HEK293 (cell line): ENCODE results near the gene FHIT.

ENCODE experiments used
- CTCF ChIA-PET: fragments of 350-600 bp; formaldehyde crosslinking; extraction: SDS; loops from one replicate; lab custom pipeline; 2021; ENCODE audit warnings: antibody characterized with exemption; lab: Yijun Ruan, JAX
- POLR2A ChIA-PET: fragments of 300-600 bp; formaldehyde crosslinking; extraction: SDS; loops from one replicate; lab custom pipeline; 2020; ENCODE audit warnings: antibody characterized with exemption, inconsistent platforms; lab: Yijun Ruan, JAX
- H3K27ac ChIP-seq: fragments of 200-500 bp; sonication (Bioruptor generic); 2 replicates; pipeline ENCODE4 v1.5.1; 2014; ENCODE audit warnings: low read depth, low read length, control low read depth, inconsistent platforms; ENCODE audit errors: extremely low read depth
- H3K36me3 ChIP-seq, 2 experiments: fragments of 200-500 bp in 1 of 2; sonication (Bioruptor generic) in 1 of 2; 1 replicate in 1 of 2; 2 replicates in 1 of 2; pipeline ENCODE4 v1.5.1; 2014 to 2017; ENCODE audit warnings: inconsistent platforms in 2 of 2, low read length in 2 of 2; ENCODE audit not compliant: control insufficient read depth in 2 of 2, insufficient read depth in 1 of 2
- H3K4me1 ChIP-seq: fragments of 200-500 bp; sonication (Bioruptor generic); 2 replicates; pipeline ENCODE4 v1.5.1; 2014; ENCODE audit warnings: mild to moderate bottlenecking, low read length, inconsistent platforms; ENCODE audit not compliant: control insufficient read depth, insufficient read depth
- H3K4me3 ChIP-seq: 2 replicates; pipeline ENCODE4 v1.5.1; 2011; ENCODE audit warnings: low read depth, mild to moderate bottlenecking, control low read depth, low read length, moderate library complexity
- H3K9me3 ChIP-seq: fragments of 200-500 bp; sonication (Bioruptor generic); 2 replicates; pipeline ENCODE4 v1.5.1; 2014; ENCODE audit warnings: low read depth, low read length, inconsistent platforms; ENCODE audit not compliant: control insufficient read depth, insufficient read depth
- GLI4 ChIP-seq: fragments of 450-650 bp; formaldehyde crosslinking; IDR thresholded peaks from 2 replicates; pipeline ENCODE4 v1.5.1; 2016; ENCODE audit warnings: missing biosample characterization, missing genetic modification characterization
- GLIS1 ChIP-seq: fragments of 450-650 bp; formaldehyde crosslinking; IDR thresholded peaks from 2 replicates; pipeline ENCODE4 v1.5.1; 2016; ENCODE audit warnings: missing biosample characterization, missing genetic modification characterization
- MZF1 ChIP-seq: fragments of 450-650 bp; formaldehyde crosslinking; IDR thresholded peaks from 2 replicates; pipeline ENCODE4 v1.5.1; 2017; ENCODE audit warnings: missing biosample characterization, missing genetic modification characterization, borderline replicate concordance
- SCRT2 ChIP-seq: fragments of 450-650 bp; formaldehyde crosslinking; IDR thresholded peaks from 2 replicates; pipeline ENCODE4 v1.5.1; 2016; ENCODE audit warnings: missing biosample characterization, missing genetic modification characterization
- ZFP37 ChIP-seq: fragments of 450-650 bp; formaldehyde crosslinking; IDR thresholded peaks from 2 replicates; pipeline ENCODE4 v1.5.1; 2016; ENCODE audit warnings: missing biosample characterization, missing genetic modification characterization
- ZNF112 ChIP-seq: fragments of 450-650 bp; formaldehyde crosslinking; IDR thresholded peaks from 2 replicates; pipeline ENCODE4 v1.5.0; 2017; ENCODE audit warnings: missing biosample characterization, missing genetic modification characterization
- ZNF140 ChIP-seq: fragments of 450-650 bp; formaldehyde crosslinking; IDR thresholded peaks from 2 replicates; pipeline ENCODE4 v1.5.1; 2016; ENCODE audit warnings: missing biosample characterization, missing genetic modification characterization
- ZNF146 ChIP-seq: fragments of 450-650 bp; formaldehyde crosslinking; IDR thresholded peaks from 2 replicates; pipeline ENCODE4 v1.5.1; 2016; ENCODE audit warnings: missing biosample characterization, missing genetic modification characterization
- ZNF335 ChIP-seq: fragments of 450-650 bp; formaldehyde crosslinking; conservative IDR thresholded peaks from 2 replicates; pipeline ENCODE4 v1.5.1; 2016; ENCODE audit warnings: missing biosample characterization, missing genetic modification characterization
- ZNF549 ChIP-seq: fragments of 450-650 bp; IDR thresholded peaks from 2 replicates; pipeline ENCODE4 v1.5.1; 2018; ENCODE audit warnings: missing biosample characterization, missing genetic modification characterization, mild to moderate bottlenecking, inconsistent platforms, moderate library complexity
- ZNF670 ChIP-seq: fragments of 450-650 bp; formaldehyde crosslinking; IDR thresholded peaks from 2 replicates; pipeline ENCODE4 v1.5.1; 2016; ENCODE audit warnings: missing biosample characterization, missing genetic modification characterization, low read depth
- ZNF707 ChIP-seq: fragments of 450-650 bp; formaldehyde crosslinking; IDR thresholded peaks from 2 replicates; pipeline ENCODE4 v1.5.1; 2016; ENCODE audit warnings: missing biosample characterization, missing genetic modification characterization
- ZNF830 ChIP-seq: fragments of 450-650 bp; IDR thresholded peaks from 2 replicates; pipeline ENCODE4 v1.5.0; 2018; ENCODE audit warnings: missing biosample characterization, missing genetic modification characterization, low read depth, mild to moderate bottlenecking, moderate library complexity
- TF ChIP-seq, protein P1 (sequence below): fragments of 450-650 bp; formaldehyde crosslinking; IDR thresholded peaks from 2 replicates; pipeline ENCODE4 v1.5.1; 2016; ENCODE audit warnings: missing biosample characterization, missing genetic modification characterization, borderline replicate concordance
- TF ChIP-seq, protein P2 (sequence below): fragments of 450-650 bp; formaldehyde crosslinking; IDR thresholded peaks from 2 replicates; pipeline ENCODE4 v1.5.1; 2016; ENCODE audit warnings: missing biosample characterization, missing genetic modification characterization, low read depth

The FHIT gene

DNA sequence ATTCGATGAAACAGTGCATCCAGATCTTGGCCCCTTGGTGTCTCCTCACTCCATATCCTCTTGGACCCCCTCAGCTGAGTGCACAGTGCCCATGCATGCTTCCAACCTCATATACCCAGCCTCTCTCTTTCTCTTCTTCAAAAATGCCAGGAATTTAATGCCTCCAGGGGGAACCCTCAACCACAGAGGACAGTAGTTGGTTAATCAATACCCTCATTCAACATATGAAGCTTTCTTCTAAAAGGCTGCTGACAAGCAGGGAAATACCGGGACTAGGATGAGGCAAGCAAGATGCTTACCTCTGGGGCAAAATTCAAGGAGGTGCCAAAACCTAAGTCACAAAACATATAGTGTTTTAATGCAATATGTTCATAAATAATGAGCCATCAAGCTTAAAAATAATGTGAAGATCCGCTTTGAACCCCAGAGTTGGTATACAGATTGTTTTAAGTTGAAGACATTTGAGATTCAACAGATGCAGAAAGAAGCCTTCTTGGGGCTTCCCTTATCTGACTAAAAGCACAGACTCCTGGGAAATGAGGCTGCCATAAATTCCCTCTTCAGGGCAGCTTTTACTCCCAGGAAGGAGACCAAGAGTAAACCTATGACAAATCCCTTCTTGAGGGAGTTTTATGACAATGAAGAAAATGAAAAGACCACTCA is 48.2 kb upstream of the FHIT start:
- no peak overlapping the region for H3K27ac ChIP-seq
- H3K9me3 ChIP-seq: no peaks in the 10 kb centered on the region
- no peak overlapping the region for H3K4me3 ChIP-seq
- H3K4me1 ChIP-seq: no peaks in the 10 kb centered on the region
- ChIA-PET CTCF (no interaction called here), POLR2A (interaction anchor here (0.7 kb wide), 1 partner anchor 12 kb away, joined by 3 read pairs; no protein-coding TSS in a partner anchor)
- no peaks in the 10 kb centered on the region for H3K36me3 ChIP-seq
- TF ChIP-seq ZNF707 (tag by site-specific recombination) (no peak), ZNF830 (tag by site-specific recombination) (no peak), ZNF670 (tag by site-specific recombination) (no peak), SCRT2 (tag by site-specific recombination) (no peak), ZNF549 (tag by site-specific recombination) (no peak), MZF1 (tag by site-specific recombination) (no peak), ZNF146 (tag by site-specific recombination) (no peak), ZNF140 (tag by site-specific recombination) (no peak), GLI4 (tag by site-specific recombination) (no peak)
- TF ChIP-seq, protein P1, sequence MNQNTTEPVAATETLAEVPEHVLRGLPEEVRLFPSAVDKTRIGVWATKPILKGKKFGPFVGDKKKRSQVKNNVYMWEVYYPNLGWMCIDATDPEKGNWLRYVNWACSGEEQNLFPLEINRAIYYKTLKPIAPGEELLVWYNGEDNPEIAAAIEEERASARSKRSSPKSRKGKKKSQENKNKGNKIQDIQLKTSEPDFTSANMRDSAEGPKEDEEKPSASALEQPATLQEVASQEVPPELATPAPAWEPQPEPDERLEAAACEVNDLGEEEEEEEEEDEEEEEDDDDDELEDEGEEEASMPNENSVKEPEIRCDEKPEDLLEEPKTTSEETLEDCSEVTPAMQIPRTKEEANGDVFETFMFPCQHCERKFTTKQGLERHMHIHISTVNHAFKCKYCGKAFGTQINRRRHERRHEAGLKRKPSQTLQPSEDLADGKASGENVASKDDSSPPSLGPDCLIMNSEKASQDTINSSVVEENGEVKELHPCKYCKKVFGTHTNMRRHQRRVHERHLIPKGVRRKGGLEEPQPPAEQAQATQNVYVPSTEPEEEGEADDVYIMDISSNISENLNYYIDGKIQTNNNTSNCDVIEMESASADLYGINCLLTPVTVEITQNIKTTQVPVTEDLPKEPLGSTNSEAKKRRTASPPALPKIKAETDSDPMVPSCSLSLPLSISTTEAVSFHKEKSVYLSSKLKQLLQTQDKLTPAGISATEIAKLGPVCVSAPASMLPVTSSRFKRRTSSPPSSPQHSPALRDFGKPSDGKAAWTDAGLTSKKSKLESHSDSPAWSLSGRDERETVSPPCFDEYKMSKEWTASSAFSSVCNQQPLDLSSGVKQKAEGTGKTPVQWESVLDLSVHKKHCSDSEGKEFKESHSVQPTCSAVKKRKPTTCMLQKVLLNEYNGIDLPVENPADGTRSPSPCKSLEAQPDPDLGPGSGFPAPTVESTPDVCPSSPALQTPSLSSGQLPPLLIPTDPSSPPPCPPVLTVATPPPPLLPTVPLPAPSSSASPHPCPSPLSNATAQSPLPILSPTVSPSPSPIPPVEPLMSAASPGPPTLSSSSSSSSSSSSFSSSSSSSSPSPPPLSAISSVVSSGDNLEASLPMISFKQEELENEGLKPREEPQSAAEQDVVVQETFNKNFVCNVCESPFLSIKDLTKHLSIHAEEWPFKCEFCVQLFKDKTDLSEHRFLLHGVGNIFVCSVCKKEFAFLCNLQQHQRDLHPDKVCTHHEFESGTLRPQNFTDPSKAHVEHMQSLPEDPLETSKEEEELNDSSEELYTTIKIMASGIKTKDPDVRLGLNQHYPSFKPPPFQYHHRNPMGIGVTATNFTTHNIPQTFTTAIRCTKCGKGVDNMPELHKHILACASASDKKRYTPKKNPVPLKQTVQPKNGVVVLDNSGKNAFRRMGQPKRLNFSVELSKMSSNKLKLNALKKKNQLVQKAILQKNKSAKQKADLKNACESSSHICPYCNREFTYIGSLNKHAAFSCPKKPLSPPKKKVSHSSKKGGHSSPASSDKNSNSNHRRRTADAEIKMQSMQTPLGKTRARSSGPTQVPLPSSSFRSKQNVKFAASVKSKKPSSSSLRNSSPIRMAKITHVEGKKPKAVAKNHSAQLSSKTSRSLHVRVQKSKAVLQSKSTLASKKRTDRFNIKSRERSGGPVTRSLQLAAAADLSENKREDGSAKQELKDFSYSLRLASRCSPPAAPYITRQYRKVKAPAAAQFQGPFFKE (tag by site-specific recombination): no peak

GRCh38 chr3:61297821-61298220 is 46.6 kb upstream of the FHIT start:
- H3K27ac ChIP-seq: no peak overlapping the region
- no peaks in the 10 kb centered on the region for H3K4me1 ChIP-seq
- TF ChIP-seq ZNF112 (tag by site-specific recombination) (no peak), GLIS1 (tag by site-specific recombination) (no peak), ZFP37 (tag by site-specific recombination) (no peak)
- TF ChIP-seq, protein P2, sequence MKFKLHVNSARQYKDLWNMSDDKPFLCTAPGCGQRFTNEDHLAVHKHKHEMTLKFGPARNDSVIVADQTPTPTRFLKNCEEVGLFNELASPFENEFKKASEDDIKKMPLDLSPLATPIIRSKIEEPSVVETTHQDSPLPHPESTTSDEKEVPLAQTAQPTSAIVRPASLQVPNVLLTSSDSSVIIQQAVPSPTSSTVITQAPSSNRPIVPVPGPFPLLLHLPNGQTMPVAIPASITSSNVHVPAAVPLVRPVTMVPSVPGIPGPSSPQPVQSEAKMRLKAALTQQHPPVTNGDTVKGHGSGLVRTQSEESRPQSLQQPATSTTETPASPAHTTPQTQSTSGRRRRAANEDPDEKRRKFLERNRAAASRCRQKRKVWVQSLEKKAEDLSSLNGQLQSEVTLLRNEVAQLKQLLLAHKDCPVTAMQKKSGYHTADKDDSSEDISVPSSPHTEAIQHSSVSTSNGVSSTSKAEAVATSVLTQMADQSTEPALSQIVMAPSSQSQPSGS (tag by site-specific recombination): no peak
- TF ChIP-seq, all 188 proteins: peak for 0
- CTCF ChIA-PET: no interaction called here
- Histone ChIP-seq H3K9me3 (no peaks in the 10 kb centered on the region), H3K4me3 (no peak overlapping the region), H3K36me3 (no peaks in the 10 kb centered on the region)
- POLR2A ChIA-PET: no interaction called here

- H3K4me3 ChIP-seq: no peak overlapping the region
- H3K27ac ChIP-seq: no peak overlapping the region
- no peaks in the 10 kb centered on the region for H3K36me3 ChIP-seq
- ChIA-PET CTCF (no interaction called here), POLR2A (no interaction called here)
- no peaks in the 10 kb centered on the region for H3K4me1 ChIP-seq
- TF ChIP-seq ZNF335 (tag by site-specific recombination): no peak
- no peaks in the 10 kb centered on the region for H3K9me3 ChIP-seq
Observed at GRCh38 chr3:61288446-61288845, 37.2 kb upstream of the FHIT start.
